Astrocyte (in vitro differentiated cells and primary cell): ENCODE results near the gene MCM3AP. TPM values are rescaled to one million over a fixed set of nuclear protein-coding genes. Genes with fewer than 3 reads are reported as not detected.

Experiments
- DNase-seq: peaks from one replicate; pipeline ENCODE4 v3.0.0-alpha.2; 2010; ENCODE audit warnings: low read depth
- FAIRE-seq: peaks from 2 replicates; lab custom pipeline; 2011; peaks lifted over from hg19 to GRCh38; lab: Jason Lieb, UNC
- H2AFZ ChIP-seq: 2 replicates; pipeline ENCODE4 v1.6.0; 2012; ENCODE audit warnings: low read depth, low read length, inconsistent platforms
- H3K27ac ChIP-seq: 2 replicates; pipeline ENCODE4 v1.5.1; 2011; ENCODE audit warnings: low read depth, low read length, inconsistent platforms
- H3K27me3 ChIP-seq: 2 replicates; pipeline ENCODE4 v1.6.0; 2011; ENCODE audit warnings: low read length, inconsistent platforms; ENCODE audit not compliant: insufficient read depth
- H3K36me3 ChIP-seq: 2 replicates; pipeline ENCODE4 v1.5.1; 2011; ENCODE audit warnings: low read length, inconsistent platforms; ENCODE audit not compliant: insufficient read depth
- H3K4me1 ChIP-seq: 2 replicates; pipeline ENCODE4 v1.5.1; 2011; ENCODE audit warnings: low read length, inconsistent platforms; ENCODE audit not compliant: insufficient read depth
- H3K4me2 ChIP-seq: 2 replicates; pipeline ENCODE4 v1.6.0; 2012; ENCODE audit warnings: low read length, inconsistent platforms
- H3K4me3 ChIP-seq: 2 replicates; pipeline ENCODE4 v1.5.1; 2011; ENCODE audit warnings: low read depth, mild to moderate bottlenecking, low read length, inconsistent platforms; ENCODE audit not compliant: insufficient read depth
- H3K79me2 ChIP-seq: 2 replicates; pipeline ENCODE4 v1.6.0; 2012; ENCODE audit warnings: mild to moderate bottlenecking, low read length, inconsistent platforms; ENCODE audit not compliant: insufficient read depth
- H3K9ac ChIP-seq: 2 replicates; pipeline ENCODE4 v1.6.0; 2012; ENCODE audit warnings: mild to moderate bottlenecking, low read length, inconsistent platforms
- H3K9me3 ChIP-seq: 2 replicates; pipeline ENCODE4 v1.5.1; 2012; ENCODE audit warnings: low read depth, mild to moderate bottlenecking, low read length, inconsistent platforms; ENCODE audit not compliant: insufficient read depth
- H4K20me1 ChIP-seq: 2 replicates; pipeline ENCODE4 v1.6.0; 2012; ENCODE audit warnings: low read length, inconsistent platforms; ENCODE audit not compliant: insufficient read depth
- H3K27ac Mint-ChIP-seq: one replicate; pipeline ENCODE4 v1.8.0; 2021; ENCODE audit warnings: mild to moderate bottlenecking, mixed read lengths; ENCODE audit not compliant: unreplicated experiment
- H3K27me3 Mint-ChIP-seq: one replicate; pipeline ENCODE4 v1.8.0; 2021; ENCODE audit warnings: low read depth, mixed read lengths; ENCODE audit not compliant: unreplicated experiment
- H3K36me3 Mint-ChIP-seq: one replicate; pipeline ENCODE4 v1.8.0; 2021; ENCODE audit warnings: low read depth, mixed read lengths; ENCODE audit not compliant: unreplicated experiment
- H3K4me1 Mint-ChIP-seq: one replicate; pipeline ENCODE4 v1.8.0; 2021; ENCODE audit warnings: low read depth, mixed read lengths; ENCODE audit not compliant: unreplicated experiment
- H3K4me3 Mint-ChIP-seq: one replicate; pipeline ENCODE4 v1.8.0; 2021; ENCODE audit warnings: mild to moderate bottlenecking, moderate library complexity, mixed read lengths; ENCODE audit not compliant: unreplicated experiment
- H3K9me3 Mint-ChIP-seq: one replicate; pipeline ENCODE4 v1.8.0; 2021; ENCODE audit warnings: mild to moderate bottlenecking, mixed read lengths; ENCODE audit not compliant: unreplicated experiment
- CTCF ChIP-seq: IDR thresholded peaks from 2 replicates; pipeline ENCODE4 v1.5.1; 2011; ENCODE audit warnings: low read depth, mild to moderate bottlenecking, inconsistent platforms, low read length, moderate library complexity; ENCODE audit not compliant: insufficient read depth
- EZH2 ChIP-seq: IDR thresholded peaks from 2 replicates; pipeline ENCODE4 v1.6.1; 2012; ENCODE audit warnings: mild to moderate bottlenecking, low read length, inconsistent platforms; ENCODE audit not compliant: insufficient read depth
- total RNA-seq: library from RNA; stranded (reverse); gene quantifications from 2 replicates; pipeline ENCODE4 v1.2.1, GENCODE V29; 2021

The MCM3AP gene
- total RNA-seq, 1 donor from 2014 or later = 84.2 TPM

- H3K27ac ChIP-seq = no peak overlapping the region
- peaks cover 37% of the 10 kb centered on the region for H3K4me1 Mint-ChIP-seq
Measured at GRCh38 chr21:46187814-46188213, 97.6 kb downstream of the MCM3AP start.

GRCh38 chr21:46187261-46187660 lies 98.2 kb downstream of the MCM3AP start:
- peaks cover 37% of the 10 kb centered on the region for H3K4me1 Mint-ChIP-seq
- no peak overlapping the region for H3K4me3 ChIP-seq
- H3K4me2 ChIP-seq = no peak overlapping the region
- no peak for TF ChIP-seq CTCF
- TF ChIP-seq EZH2 = no peak
- no peak overlapping the region for H3K27ac Mint-ChIP-seq
- H4K20me1 ChIP-seq = peaks cover 15% of the 10 kb centered on the region
- no peaks in the 10 kb centered on the region for H3K79me2 ChIP-seq
- H3K27me3 Mint-ChIP-seq = no peaks in the 10 kb centered on the region
- no peaks in the 10 kb centered on the region for H3K36me3 ChIP-seq
- peaks cover 6% of the 10 kb centered on the region for H3K36me3 Mint-ChIP-seq
- H3K9ac ChIP-seq = no peak overlapping the region
- H3K27me3 ChIP-seq = no peaks in the 10 kb centered on the region
- H3K9me3 ChIP-seq = no peaks in the 10 kb centered on the region
- DNase-seq (no peak), FAIRE-seq (no peak)
- no peak overlapping the region for H3K27ac ChIP-seq
- H3K9me3 Mint-ChIP-seq = no peaks in the 10 kb centered on the region
- H3K4me3 Mint-ChIP-seq = no peak overlapping the region
- no peak overlapping the region for H2AFZ ChIP-seq
- peaks cover 34% of the 10 kb centered on the region for H3K4me1 ChIP-seq

More at GRCh38 chr21:46187814-46188213, 97.6 kb downstream of the MCM3AP start:
- Histone ChIP-seq H3K9ac (no peak overlapping the region), H3K27me3 (no peaks in the 10 kb centered on the region), H3K79me2 (no peaks in the 10 kb centered on the region), H4K20me1 (peaks cover 15% of the 10 kb centered on the region), H3K4me2 (peak overlapping the region; percentile 76), H3K4me1 (peaks cover 34% of the 10 kb centered on the region), H3K4me3 (no peak overlapping the region), H3K36me3 (no peaks in the 10 kb centered on the region), H2AFZ (no peak overlapping the region), H3K9me3 (no peaks in the 10 kb centered on the region)
- Mint-ChIP-seq H3K4me3 (peak overlapping the region; percentile 21), H3K27ac (peak overlapping the region; percentile 89), H3K9me3 (no peaks in the 10 kb centered on the region), H3K27me3 (no peaks in the 10 kb centered on the region), H3K36me3 (peaks cover 6% of the 10 kb centered on the region)
- TF ChIP-seq CTCF (no peak), EZH2 (no peak)
- FAIRE-seq = no peak
- no peak for DNase-seq

GRCh38 chr21:46185716-46186115 lies 99.7 kb downstream of the MCM3AP start:
- H3K4me3 ChIP-seq = no peak overlapping the region
- H3K27me3 ChIP-seq = no peaks in the 10 kb centered on the region
- no peak overlapping the region for H2AFZ ChIP-seq
- DNase-seq = no peak
- H3K4me3 Mint-ChIP-seq = no peak overlapping the region
- no peaks in the 10 kb centered on the region for H3K27me3 Mint-ChIP-seq
- H4K20me1 ChIP-seq = peaks cover under 1% of the 10 kb centered on the region
- H3K4me1 ChIP-seq = peaks cover 23% of the 10 kb centered on the region
- TF ChIP-seq EZH2 (no peak), CTCF (no peak)
- H3K4me1 Mint-ChIP-seq = peaks cover 28% of the 10 kb centered on the region
- no peaks in the 10 kb centered on the region for H3K36me3 Mint-ChIP-seq
- no peaks in the 10 kb centered on the region for H3K79me2 ChIP-seq
- H3K4me2 ChIP-seq = no peak overlapping the region
- no peaks in the 10 kb centered on the region for H3K9me3 ChIP-seq
- H3K27ac ChIP-seq = no peak overlapping the region
- H3K36me3 ChIP-seq = no peaks in the 10 kb centered on the region
- no peak for FAIRE-seq
- H3K9ac ChIP-seq = no peak overlapping the region
- no peak overlapping the region for H3K27ac Mint-ChIP-seq
- H3K9me3 Mint-ChIP-seq = no peaks in the 10 kb centered on the region
